Hematopoietic multipotent progenitor cell treated with erythropoietin and hydrocortisone succinate and interleukin-3 and kit ligand, for 15 days (in vitro differentiated cells): ENCODE measurements around the gene SMIM30.

Source experiments
- DNase-seq: peaks from one replicate; pipeline ENCODE4 v3.0.0-alpha.2; 2015; ENCODE audit warnings: low spot score

SMIM30 gene

GRCh38 chr7:113100121-113100603 is 18.2 kb downstream of the SMIM30 start:
- DNase-seq = no peak

- no peak for DNase-seq
Observed at GRCh38 chr7:113099284-113099919, 19.0 kb downstream of the SMIM30 start.

GRCh38 chr7:113094517-113095249 is 23.7 kb downstream of the SMIM30 start:
- DNase-seq = no peak

- no peak for DNase-seq
Observed at GRCh38 chr7:113093561-113093960, 24.8 kb downstream of the SMIM30 start.

- no peak for DNase-seq
Observed at GRCh38 chr7:113092762-113093161, 25.6 kb downstream of the SMIM30 start.

GRCh38 chr7:113087071-113087998 is 31.0 kb downstream of the SMIM30 start:
- DNase-seq = no peak

GRCh38 chr7:113086431-113086888 is 31.9 kb downstream of the SMIM30 start, which contains the start of gene GPR85:
Gene GPR85 (minus strand): TSS chr7:113086827. CDS start chr7:113084721, 2,106 bp downstream.
- no peak for DNase-seq

- DNase-seq = no peak
Observed at GRCh38 chr7:113085781-113086390, 32.5 kb downstream of the SMIM30 start.

- no peak for DNase-seq
Observed at GRCh38 chr7:113084496-113085172, 33.7 kb downstream of the SMIM30 start.

GRCh38 chr7:113083816-113084495 is 34.4 kb downstream of the SMIM30 start:
- no peak for DNase-seq

GRCh38 chr7:113083132-113083815 is 35.1 kb downstream of the SMIM30 start:
- DNase-seq = no peak

- DNase-seq = no peak
Observed at GRCh38 chr7:113078331-113078730, 40.0 kb downstream of the SMIM30 start.

- no peak for DNase-seq
Observed at GRCh38 chr7:113076703-113077102, 41.7 kb downstream of the SMIM30 start.

GRCh38 chr7:113071465-113071864 is 46.9 kb downstream of the SMIM30 start:
- no peak for DNase-seq
